ENCODE data around the gene DCST2.

The DCST2 gene

DNA sequence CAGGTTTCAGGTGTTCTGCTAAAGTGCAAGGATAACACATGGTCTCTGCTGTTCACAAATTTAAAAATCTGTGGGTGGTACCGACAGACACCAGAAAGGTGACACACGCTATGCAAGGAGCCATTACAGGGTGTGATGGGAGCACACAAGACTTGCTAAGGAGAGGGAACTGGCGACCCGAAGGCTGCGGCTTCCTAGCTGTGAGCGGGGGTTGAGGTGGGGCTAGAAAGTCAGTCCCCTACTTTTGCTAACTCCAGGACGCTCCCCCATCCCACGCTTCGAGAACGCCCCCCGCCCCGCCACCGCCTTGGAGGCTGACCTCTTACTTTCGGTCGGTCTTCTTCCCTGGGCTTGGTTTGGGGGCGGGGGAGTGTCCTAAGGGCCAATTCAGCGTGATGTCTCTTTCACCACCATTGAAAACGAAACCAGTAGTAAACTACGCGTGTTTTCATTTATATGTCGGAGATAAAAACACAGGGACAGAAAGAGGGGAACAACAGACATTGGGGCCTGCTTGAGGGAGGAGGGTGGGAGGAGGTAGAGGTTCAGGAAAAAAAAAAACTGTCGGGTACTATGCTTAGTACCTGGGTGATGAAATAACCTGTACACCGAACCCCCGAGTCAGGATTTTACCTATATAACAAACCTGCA, 58.0 kb downstream of the DCST2 start:
- peak in 2 of 3 experiments; percentile 30 to 70 for DNase-seq (ENCODE audit: low read depth in 3 of 3)

DNA sequence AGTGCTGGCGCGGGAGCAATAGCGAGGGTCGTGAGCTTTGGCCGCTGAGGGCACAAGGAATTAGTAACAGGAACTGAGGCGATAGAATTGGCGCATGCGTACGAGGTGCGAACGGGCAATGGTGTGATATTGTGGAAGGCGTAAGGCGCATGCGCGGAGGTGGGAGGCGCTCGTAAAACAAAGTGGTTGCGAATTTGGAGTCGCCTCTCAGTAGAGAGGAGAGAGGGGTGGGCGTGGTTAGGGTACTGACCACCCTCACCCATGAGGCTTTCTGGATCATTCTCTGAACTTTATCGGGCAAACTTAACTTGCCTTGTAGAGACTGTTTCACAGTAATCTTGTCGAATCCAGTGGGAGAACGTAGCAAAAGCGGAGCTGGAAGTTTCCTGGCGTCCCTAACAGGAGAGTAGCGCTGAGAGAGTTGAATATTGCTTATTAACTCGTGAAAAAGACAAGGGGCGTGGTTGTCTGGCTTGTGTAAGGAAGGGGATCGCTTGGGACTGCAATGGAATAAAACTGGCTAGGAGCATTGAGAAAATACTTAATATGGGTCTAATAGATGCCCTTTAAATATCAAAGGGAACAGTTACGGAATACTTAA, 58.7 kb downstream of the DCST2 start:
- DNase-seq (ENCODE audit: low read depth in 3 of 3) = peak; percentile 86 to 93 (median 92)

DNA sequence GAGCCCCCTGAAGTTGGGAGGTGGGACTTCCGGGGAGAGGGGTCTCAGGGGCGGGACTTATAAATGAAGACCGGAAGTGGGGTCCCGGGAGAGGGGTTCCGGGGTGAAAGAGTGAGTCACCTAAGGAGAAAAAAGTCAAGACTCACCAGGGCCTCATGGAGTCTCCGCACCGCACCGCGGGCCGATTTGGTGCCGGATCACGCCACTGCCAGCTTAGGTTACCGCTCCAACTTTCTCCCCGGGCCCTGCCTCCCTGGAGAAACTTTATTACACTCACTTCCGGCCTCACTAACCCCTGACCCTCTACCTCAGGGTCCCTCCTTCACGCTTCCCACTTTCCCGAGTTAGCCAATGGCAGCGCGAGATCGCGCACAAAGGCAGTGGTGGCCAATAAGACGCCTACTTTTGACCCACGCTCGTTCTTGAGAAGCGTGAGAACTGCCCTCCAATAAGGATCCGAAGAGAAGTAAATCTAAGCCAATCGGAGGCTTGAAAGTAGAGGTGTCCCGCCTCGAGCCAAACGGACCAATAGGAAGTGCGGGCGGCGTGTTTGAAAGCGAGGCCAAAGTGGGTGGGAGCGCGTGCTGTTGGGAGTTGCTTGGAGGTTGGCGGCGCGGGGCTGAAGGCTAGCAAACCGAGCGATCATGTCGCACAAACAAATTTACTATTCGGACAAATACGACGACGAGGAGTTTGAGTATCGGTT, 59.3 kb downstream of the DCST2 start, which contains the start of gene CKS1B:
CKS1B (plus strand) TSS at position 580 of the 706 bp plus-strand sequence; CDS start at position 645, 65 bp downstream.
- peak; percentile 88 to 95 (median 92) for DNase-seq (ENCODE audit: low read depth in 3 of 3)

DNA sequence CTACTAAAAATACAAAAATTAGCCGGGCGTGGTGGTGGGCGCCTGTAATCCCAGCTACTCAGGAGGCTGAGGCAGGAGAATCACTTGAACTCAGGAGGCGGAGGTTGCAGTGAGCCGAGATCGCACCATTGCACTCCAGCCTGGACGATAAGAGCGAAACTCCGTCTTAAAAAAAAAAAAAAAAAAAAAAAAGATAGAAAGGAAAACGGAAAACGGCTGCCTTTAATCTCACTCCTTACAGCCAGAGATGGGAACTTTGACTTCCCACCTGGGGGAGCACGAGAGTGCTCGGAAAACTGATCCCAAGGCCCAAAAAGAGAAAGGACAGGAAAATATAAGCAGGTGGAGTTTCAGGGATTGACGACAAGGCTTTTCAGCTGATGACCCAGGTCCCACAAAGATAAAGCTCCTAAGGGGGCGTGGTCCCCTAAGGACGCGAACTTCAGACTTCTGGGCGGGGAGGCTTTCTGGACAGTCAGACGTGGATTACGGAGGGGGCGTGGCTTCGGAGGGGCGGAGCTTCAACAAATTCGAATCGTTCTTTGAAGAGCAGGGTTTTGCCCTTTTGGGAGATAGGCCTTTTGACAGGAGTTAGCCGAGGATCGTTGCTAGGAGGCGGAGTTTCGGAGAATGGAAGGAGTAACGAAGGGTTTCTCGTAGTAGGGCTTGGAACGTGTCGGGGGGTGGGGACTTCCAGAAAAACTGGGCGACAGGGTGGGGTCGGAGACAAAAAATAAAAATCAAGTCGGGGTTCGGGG, 60.1 kb downstream of the DCST2 start:
- DNase-seq (ENCODE audit: low read depth in 3 of 3) = peak; percentile 80 to 96 (median 87)

DNA sequence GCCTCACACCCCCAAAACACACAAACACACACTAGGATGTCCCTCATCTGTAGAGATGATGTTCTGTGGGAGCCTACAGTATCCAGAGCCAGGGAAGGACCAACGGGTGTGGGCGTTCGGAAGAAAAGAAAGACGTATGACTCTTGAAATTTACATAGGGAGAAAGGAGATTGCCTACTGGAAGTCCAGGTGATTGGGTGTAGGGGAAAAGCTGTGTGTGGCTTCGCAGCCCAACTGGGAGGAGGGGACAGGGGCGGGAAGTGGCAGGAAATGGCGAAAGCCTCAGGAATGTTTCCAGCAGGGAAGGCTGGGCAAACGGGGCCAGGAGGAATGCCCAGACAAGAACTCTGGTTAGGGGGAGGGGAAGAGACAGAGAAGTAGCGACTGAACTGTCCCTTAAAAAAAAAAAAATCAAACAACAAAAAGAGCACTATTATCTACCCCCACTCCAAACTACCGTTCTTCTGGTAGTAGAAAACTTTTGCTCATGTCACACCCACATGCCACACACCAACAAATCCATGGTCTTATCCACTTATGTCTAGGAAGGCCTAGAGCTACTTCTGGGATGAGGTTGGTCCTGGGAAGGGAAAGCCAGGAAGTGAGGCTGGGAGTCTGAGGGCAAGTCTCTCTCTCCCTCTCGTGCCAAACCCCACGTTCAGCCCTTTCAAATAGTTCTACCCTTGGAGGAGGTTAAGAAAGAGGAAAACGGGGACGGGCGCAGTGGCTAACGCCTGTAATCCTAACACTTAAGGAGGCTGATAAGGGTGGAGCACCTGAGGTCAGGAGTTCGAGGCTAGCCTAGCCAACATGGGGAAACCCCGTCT, 60.9 kb downstream of the DCST2 start:
- DNase-seq (ENCODE audit: low read depth in 3 of 3) = no peak

DNA sequence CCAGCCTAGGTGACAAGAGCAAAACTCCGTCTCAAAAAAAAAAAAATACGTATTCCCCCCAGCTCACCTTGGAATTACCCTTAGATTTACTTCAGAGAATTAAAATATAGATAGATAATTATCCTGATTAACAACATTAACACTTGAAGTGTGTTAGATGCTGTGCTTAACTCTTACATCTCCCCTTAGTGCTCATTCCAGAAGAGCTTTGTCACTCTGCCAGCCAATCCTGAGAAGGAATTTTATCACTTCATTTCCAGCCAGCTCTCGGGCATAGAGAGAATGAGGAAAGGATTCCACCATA, 61.4 kb downstream of the DCST2 start:
- DNase-seq (ENCODE audit: low read depth in 3 of 3) = no peak

DNA sequence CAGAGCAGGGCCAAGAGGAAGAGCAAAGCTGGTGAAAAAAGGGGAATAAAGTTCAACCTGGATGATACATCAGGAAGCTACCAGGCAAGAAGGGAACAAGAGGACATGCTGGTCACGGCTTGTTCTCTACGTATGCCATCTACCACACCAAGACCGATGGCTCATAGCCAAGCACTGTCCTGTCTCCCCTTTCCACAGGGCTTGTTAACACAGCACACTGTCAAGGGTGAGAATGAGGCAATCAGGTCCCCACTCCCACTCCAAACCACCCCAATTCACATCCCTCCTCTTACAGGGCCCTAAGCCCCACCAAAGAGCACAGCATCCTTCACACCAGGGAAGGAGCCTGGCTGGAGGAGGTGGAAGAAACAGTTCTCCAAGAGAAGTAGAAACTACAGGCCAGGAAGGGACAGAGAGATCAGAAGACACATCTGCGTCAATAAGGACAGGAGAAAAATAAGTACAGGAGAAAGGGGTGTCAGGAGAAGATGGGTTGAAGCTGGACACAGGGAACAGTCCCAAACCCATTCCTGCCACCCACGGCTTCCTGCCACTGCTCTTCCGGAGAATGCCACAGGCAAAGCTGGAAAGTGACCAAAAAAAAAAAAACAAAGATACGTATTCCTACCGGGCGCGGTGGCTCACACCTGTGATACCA, 62.1 kb downstream of the DCST2 start:
- DNase-seq (ENCODE audit: low read depth in 3 of 3) = no peak

DNA sequence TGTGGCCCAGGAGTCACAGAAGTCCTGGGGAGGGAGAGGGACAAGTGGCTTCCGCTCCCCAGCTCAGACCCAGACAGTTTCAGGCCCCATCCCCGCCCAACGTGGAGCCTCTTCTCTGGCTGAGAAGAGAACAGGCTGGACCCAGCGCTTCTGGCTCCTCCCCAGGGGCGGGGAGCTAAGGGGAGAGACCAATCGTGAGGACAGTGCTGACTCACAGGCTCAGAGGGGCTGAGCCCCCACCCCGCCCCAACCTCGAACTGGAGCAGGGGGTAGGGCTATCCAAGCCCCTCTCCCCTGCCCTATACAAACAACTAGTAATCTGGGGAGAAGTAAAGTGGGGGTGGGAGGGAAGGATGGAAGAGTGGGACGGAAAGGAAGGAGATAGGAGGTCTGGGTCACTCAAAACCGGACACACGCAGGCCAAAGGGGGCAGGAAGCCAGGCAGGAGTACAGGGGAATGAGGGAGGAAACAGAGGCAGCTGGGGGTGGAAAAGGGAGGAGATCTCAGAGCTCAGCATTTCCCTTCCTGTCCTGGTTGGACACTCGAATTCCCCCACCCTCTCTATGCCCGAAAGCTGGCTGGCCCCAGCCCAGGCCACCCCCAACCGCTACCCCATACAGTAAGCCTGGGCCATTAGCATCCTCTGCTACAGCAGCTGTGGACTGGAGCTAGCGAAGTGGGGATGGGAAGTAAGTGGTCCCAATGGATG, 62.8 kb downstream of the DCST2 start, which contains the start of gene SHC1:
SHC1 (minus strand) TSS at position 117 of the 710 bp plus-strand sequence. CDS start 221 bp downstream, outside the sequence.
- peak in 1 of 3 experiments; percentile 55 for DNase-seq (ENCODE audit: low read depth in 3 of 3)

DNA sequence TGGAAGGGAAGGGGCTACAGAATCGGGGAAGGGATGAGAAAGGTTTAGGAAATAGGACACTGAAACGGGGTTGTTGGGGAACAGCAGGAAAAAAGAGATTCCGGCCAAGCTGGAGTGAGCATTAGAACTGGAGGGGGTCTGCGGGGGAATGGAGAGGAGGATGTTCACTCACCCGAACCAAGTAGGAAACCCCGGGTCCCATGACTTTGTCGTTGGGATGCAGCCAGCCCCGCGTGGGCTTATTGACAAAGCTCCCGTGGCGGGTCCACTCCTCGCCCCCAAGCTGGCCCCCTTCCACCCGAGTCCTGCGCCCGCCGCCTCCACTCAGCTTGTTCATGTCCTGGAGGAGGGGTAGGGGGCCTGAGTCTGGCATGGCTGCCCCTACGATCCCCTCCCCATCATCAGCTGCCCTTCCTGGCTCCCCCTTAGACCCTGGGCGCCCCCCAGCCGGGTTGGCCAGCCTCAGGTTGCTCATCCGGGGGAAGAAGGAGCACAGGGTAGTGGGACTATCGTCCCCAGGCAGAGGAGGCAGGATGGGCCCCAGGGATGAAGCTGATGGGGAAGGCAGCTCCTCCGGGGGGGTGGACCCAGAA, 63.6 kb downstream of the DCST2 start:
- no peak for DNase-seq (ENCODE audit: low read depth in 3 of 3)

DNA sequence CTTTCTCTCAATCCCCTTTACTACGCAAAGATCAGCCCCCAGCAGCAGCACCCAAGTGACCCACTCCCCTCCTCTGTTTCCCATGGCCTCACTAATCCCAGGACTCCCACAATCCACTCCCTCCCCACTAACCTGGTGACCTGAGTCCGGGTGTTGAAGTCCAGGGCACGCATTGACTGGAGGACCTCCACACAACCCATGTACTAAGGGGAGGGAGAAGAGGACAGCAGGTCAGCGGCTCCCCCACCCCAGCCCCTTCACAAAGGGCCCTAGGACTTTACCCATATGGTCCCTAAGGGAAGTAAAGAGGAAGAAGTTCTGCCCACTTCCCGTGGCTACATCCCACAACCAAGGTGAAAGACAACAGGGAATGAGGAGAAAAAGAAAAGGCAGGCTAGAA, 64.3 kb downstream of the DCST2 start:
- DNase-seq (ENCODE audit: low read depth in 3 of 3) = no peak

DNA sequence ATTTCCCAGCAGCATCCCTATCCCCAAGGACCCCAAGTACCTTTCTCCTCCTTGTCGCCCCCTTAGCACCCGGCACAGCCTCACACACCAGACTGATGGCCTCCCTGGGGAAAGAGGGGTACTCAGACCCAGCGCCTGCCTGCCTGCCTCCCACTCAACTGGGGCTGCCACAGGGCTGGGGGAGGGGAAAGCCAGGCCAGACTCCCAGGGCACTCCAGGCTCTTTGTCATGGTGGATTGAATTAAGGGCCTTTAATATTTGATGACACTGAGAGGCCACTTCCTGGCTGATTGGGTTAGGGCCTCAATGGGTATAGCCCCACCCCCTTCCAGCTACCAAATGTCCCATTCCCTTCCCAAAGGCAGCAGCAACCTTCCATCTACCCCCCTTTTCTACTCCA, 64.8 kb downstream of the DCST2 start:
- no peak for DNase-seq (ENCODE audit: low read depth in 3 of 3)

Data from stimulated activated CD4-positive, alpha-beta T cell treated with anti-CD3 and anti-CD28 coated beads, TNF-alpha, amount 100 ng/mL, for 24 hours (primary cell).